Measurements from ENCODE around the gene POLDIP2.
A peak's percentile ranks its signal among the peaks of the same experiment; 100 is the strongest.

POLDIP2 gene

GRCh38 chr17:28335201-28335958 is 21.9 kb downstream of the POLDIP2 start, which contains the start of the genes IFT20 and TNFAIP1:
TSS of gene IFT20 (minus strand) at chr17:28335472. CDS start at chr17:28331985, 3,487 bp downstream.
TSS of gene TNFAIP1 (plus strand) at chr17:28335761. CDS start at chr17:28339522, 3,761 bp downstream.
- DNase-seq = peak; percentile 96 to 98

GRCh38 chr17:28334666-28335200 is 22.6 kb downstream of the POLDIP2 start:
- DNase-seq = no peak

- no peak for DNase-seq
Observed at GRCh38 chr17:28334171-28334570, 23.2 kb downstream of the POLDIP2 start.

- no peak for DNase-seq
Observed at GRCh38 chr17:28333083-28333746, 24.1 kb downstream of the POLDIP2 start.

- DNase-seq = no peak
Observed at GRCh38 chr17:28331891-28332420, 25.4 kb downstream of the POLDIP2 start.

- no peak for DNase-seq
Observed at GRCh38 chr17:28330671-28331070, 26.7 kb downstream of the POLDIP2 start.

GRCh38 chr17:28328325-28328724 is 29.0 kb downstream of the POLDIP2 start:
- DNase-seq = no peak

GRCh38 chr17:28327709-28328108 is 29.6 kb downstream of the POLDIP2 start:
- no peak for DNase-seq

- DNase-seq = no peak
Observed at GRCh38 chr17:28327031-28327607, 30.2 kb downstream of the POLDIP2 start.

GRCh38 chr17:28326114-28326513 is 31.2 kb downstream of the POLDIP2 start:
- DNase-seq = no peak

- DNase-seq = no peak
Observed at GRCh38 chr17:28325211-28325610, 32.1 kb downstream of the POLDIP2 start.

GRCh38 chr17:28324781-28325180 is 32.5 kb downstream of the POLDIP2 start:
- no peak for DNase-seq

- DNase-seq = no peak
Observed at GRCh38 chr17:28324267-28324745, 33.0 kb downstream of the POLDIP2 start.

GRCh38 chr17:28320215-28321061 is 36.9 kb downstream of the POLDIP2 start:
- no peak for DNase-seq

GRCh38 chr17:28319598-28319935 is 37.8 kb downstream of the POLDIP2 start:
- no peak for DNase-seq

- DNase-seq = peak; percentile 91 to 96
Observed at GRCh38 chr17:28318759-28319597, 38.3 kb downstream of the POLDIP2 start, which contains the start of gene TMEM97. TSS of gene TMEM97 (plus strand) at chr17:28319200. CDS start at chr17:28319240, 40 bp downstream.

GRCh38 chr17:28317966-28318758 is 39.2 kb downstream of the POLDIP2 start:
- DNase-seq = no peak

GRCh38 chr17:28317099-28317965 is 40.0 kb downstream of the POLDIP2 start:
- DNase-seq = no peak

Data from activated CD4-positive, alpha-beta T cell treated with anti-CD3 and anti-CD28 coated beads for 4 hours (primary cell).